Measurements from ENCODE around the gene CBFA2T2.

CBFA2T2 gene

DNA sequence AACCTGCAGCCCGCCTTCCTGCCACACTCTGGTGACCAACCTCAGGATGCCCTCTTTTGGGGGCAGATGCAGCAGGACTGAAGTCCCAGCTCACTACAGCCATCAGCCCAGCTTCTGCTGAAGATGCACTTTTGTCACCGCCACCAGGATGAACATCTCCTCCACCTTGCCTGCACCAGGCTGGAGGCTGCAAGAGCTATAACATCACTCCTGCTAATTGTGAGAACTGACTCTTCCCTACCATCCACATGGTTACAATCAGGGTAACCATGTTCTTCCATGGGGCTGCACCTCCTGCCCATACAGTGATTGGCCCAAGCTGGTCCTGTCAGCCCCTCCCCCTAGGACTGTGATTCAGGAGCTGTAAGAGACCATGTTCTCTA, 174.9 kb downstream of the CBFA2T2 start:
- H3K9me3 Mint-ChIP-seq, result no peaks in the 10 kb centered on the region
- H3K36me3 Mint-ChIP-seq (ENCODE audit: insufficient read depth), result peaks cover 6% of the 10 kb centered on the region
- peak overlapping the region; percentile 85 to 91 for H3K27ac Mint-ChIP-seq
- peak overlapping the region; percentile 71 to 98 for H3K4me3 Mint-ChIP-seq
- DNase-seq (no peak), ATAC-seq (replicated peaks) (no peak)
- H3K4me1 Mint-ChIP-seq (ENCODE audit: low read depth in 2 of 2), result peaks cover 32 to 34% of the 10 kb centered on the region in 2 donors
- H3K27me3 Mint-ChIP-seq, result no peaks in the 10 kb centered on the region

DNA sequence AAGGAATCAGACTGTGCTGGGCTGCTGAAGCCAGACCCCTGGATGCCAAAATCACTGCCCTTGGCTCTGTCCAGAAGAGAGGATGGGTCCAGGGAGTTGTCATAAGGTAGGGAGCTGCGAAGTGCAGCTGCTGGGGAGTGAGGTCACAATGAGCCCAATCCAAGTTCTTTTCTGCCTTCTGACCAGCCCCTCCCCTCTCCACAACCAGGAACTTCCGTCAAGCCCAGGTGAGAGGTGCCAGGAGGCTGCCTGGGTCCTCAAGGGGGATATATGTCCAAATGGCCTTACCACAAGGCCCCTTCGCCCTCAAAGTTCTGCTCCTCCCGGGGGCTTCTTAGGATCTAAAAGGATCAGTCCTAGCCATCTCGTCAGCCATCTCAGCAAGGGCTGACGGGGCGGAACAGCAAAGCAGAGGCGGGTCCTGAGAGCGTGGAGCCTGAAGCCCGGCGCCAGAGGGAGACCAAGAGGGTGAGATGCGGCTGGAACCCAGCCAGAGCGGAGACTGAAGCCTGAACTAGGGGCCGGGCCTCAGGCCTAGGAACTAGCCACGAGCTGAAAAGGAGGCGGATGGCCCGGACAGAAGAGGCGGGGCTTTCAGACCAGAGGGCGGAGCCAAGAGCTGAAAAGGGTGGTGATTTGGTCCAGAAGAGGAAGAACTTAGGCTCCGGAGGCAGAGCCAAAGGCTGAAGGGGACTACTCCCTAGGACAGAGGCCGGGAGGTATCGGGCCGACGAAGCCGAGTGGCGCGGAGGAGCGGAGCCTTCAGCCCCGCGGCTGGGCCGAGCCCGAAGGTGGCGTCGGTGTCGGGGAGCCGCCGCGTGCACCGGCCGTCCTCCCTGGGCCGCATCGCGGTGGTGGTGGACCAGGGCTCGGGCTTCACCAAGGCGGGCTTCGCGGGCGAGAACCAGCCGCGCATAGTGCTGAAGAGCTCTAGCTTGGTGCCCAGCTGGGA, 176.7 kb downstream of the CBFA2T2 start, which contains the start of gene ACTL10:
Gene ACTL10 (plus strand): TSS at position 651 of the 952 bp plus-strand sequence. CDS start 555 bp downstream, outside the sequence.
- peak; percentile 76 to 80 (median 80) for DNase-seq
- peak within 1 kb of the TSS; percentile 98 to 100 for H3K4me3 Mint-ChIP-seq
- H3K27me3 Mint-ChIP-seq, result no peaks in the 10 kb centered on the region
- peak; percentile 52 for ATAC-seq (replicated peaks)
- peaks cover 6% of the 10 kb centered on the region for H3K36me3 Mint-ChIP-seq (ENCODE audit: insufficient read depth)
- peak within 1 kb of the TSS; percentile 95 for H3K27ac Mint-ChIP-seq
- no peaks in the 10 kb centered on the region for H3K9me3 Mint-ChIP-seq
- peaks cover 32 to 35% of the 10 kb centered on the region in 2 donors for H3K4me1 Mint-ChIP-seq (ENCODE audit: low read depth in 2 of 2)

DNA sequence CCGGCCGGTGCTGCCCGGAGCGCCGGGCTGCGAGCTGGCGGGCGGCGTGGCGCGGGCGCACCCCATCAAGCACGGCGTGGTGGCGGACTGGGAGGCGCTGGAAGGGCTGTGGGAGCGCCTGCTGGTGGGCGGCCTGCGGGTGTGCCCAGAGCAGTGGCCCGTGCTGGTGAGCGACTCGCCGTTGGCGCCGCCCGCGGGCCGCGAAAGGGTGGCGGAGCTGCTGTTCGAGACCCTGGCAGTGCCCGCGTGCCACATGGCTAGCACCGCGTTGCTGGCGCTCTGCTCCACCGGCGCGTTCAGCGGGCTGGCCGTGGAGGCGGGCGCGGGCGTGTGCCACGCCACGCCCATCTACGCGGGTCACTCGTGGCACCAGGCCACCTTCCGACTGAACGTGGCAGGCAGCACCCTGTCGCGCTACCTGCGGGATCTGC, 177.4 kb downstream of the CBFA2T2 start:
- ATAC-seq (replicated peaks), result peak; percentile 25
- Mint-ChIP-seq H3K27ac (peak overlapping the region; percentile 95), H3K36me3 (ENCODE audit: insufficient read depth) (peaks cover 6% of the 10 kb centered on the region), H3K4me3 (peak overlapping the region; percentile 98 to 100), H3K9me3 (no peaks in the 10 kb centered on the region), H3K4me1 (ENCODE audit: low read depth in 2 of 2) (peaks cover 36 to 38% of the 10 kb centered on the region in 2 donors), H3K27me3 (no peaks in the 10 kb centered on the region)
- DNase-seq, result peak; percentile 29 to 40 (median 36)

DNA sequence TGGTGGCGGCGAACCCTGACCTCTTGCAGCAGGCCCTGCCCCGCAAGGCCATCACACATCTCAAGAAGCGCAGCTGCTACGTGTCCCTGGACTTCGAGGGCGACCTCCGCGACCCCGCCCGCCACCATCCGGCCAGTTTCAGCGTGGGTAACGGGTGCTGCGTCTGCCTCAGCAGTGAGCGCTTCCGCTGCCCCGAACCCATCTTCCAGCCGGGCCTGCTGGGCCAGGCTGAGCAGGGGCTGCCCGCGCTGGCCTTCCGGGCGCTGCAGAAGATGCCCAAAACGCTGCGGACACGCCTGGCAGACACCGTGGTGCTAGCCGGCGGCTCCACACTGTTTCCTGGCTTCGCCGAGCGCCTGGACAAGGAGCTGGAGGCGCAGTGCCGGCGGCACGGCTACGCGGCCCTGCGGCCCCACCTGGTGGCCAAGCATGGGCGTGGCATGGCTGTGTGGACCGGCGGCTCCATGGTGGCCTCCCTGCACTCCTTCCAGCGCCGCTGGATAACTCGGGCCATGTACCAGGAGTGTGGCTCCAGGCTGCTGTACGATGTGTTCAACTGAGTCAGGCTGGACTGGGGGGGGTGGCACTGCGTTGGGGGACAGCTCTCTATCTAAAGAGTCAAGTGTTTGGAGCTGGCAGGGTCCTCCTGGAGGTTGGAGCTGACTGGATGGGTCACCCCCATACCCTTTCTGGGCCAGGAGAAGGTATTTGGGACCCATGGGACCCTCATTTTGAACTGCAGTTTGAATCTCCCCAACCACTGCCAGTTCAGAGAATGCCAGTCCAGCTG, 178.0 kb downstream of the CBFA2T2 start:
- DNase-seq (peak; percentile 72 to 82 (median 79)), ATAC-seq (replicated peaks) (peak; percentile 59)
- H3K27ac Mint-ChIP-seq, result peak overlapping the region; percentile 82 to 95
- peak overlapping the region; percentile 98 to 100 for H3K4me3 Mint-ChIP-seq
- no peaks in the 10 kb centered on the region for H3K9me3 Mint-ChIP-seq
- H3K36me3 Mint-ChIP-seq (ENCODE audit: insufficient read depth), result peaks cover 6% of the 10 kb centered on the region
- no peaks in the 10 kb centered on the region for H3K27me3 Mint-ChIP-seq
- H3K4me1 Mint-ChIP-seq (ENCODE audit: low read depth in 2 of 2), result peaks cover 36 to 37% of the 10 kb centered on the region in 2 donors

DNA sequence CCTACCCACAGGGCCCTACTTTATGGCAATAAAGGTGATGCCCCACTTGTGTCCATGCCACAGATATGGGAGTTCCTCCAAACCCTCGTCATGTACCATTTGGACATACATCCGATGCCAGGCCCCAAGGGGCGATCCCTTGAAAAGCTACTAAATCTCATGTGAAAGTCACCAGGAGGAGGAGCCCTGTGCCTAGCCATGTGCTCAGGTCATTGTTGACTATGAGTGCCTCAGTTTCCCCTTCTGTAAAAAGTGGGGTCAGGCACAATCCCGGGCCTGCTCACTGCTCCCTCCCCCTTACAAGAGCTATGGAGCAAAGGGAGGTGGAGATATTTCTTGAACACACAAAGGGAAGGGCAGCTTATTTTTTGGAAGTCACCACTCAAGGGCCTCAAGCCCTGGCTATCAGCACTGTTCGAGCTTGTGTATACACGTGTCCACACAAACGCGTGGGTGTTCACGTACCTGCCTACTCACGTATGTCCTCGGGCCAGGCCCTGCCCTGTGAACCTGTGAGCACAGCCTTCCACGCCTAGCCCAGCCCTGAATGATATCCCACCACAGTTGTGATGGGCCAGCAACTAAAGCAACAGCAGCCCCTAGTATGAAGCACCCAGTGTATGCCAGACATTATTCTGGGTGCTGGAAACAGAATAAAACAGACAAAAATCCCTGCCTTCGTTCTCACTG, 178.7 kb downstream of the CBFA2T2 start:
- no peaks in the 10 kb centered on the region for H3K9me3 Mint-ChIP-seq
- ATAC-seq (replicated peaks) (no peak), DNase-seq (no peak)
- H3K27me3 Mint-ChIP-seq, result no peaks in the 10 kb centered on the region
- peaks cover 41 to 42% of the 10 kb centered on the region in 2 donors for H3K4me1 Mint-ChIP-seq (ENCODE audit: low read depth in 2 of 2)
- peak overlapping the region in 1 of 2 donors; percentile 82 for H3K27ac Mint-ChIP-seq
- H3K4me3 Mint-ChIP-seq, result peak overlapping the region; percentile 98 to 100
- peaks cover 9% of the 10 kb centered on the region for H3K36me3 Mint-ChIP-seq (ENCODE audit: insufficient read depth)

DNA sequence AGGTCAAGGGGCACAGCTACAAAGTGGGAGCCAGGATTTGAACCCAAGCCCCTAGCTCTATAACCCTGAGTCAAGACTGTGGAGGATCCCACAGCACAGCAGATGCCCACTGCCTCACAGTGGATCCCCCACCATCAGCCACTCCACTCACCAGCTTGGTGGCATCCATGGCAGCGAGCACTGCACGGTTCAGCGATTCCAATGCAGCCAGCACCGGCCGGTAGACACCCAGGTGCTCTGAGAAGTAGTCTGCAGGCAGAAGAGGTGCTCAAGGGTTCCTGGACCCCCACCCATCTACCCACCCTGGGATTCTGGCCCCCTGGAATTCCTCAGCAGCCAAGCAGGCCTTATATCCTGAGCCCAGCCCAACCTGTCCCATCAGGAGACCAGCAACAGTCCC, 179.3 kb downstream of the CBFA2T2 start:
- Mint-ChIP-seq H3K27me3 (no peaks in the 10 kb centered on the region), H3K9me3 (no peaks in the 10 kb centered on the region), H3K4me3 (no peak overlapping the region), H3K27ac (no peak overlapping the region), H3K4me1 (ENCODE audit: low read depth in 2 of 2) (peaks cover 41 to 44% of the 10 kb centered on the region in 2 donors), H3K36me3 (ENCODE audit: insufficient read depth) (peaks cover 10% of the 10 kb centered on the region)
- no peak for DNase-seq
- no peak for ATAC-seq (replicated peaks)

DNA sequence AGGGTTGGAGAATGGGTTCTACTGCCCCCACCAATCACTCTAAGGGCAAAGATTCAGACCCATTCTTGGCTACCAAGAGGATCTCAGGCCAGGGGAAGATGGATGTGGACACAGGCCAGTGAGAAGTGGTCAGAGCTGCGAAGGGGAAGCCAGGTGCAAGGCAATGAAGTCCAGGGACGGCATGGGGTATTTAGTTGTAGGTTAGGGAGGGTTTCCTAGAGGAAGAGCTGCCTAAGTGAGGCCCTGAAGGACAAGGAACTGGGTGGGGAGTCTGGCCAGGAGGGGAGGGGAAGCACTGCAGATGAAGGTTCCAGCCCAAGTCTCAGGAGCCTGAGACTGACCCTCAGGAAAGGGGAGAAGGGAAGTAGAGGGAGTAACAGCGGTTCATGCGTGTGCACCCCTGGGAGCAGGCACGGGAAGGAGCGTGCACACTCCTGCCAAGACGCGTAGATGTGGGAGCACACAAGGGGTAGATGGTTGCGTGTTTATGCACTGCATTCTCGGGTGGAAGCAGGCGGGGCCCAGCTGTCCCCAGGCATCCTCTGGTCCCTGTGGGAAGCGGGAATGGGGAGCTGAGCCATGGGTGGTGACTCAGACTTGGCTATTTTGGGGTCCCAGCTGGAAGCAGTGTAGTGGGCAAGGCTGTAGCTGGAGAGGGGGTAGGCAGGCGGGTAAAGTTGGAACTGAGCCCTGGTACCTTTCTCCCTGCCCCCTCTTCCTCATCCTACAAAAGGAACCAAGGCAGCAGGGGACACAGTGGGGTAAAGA, 180.2 kb downstream of the CBFA2T2 start:
- no peak for DNase-seq
- no peaks in the 10 kb centered on the region for H3K27me3 Mint-ChIP-seq
- H3K27ac Mint-ChIP-seq, result peak overlapping the region in 1 of 2 donors; percentile 12
- H3K36me3 Mint-ChIP-seq (ENCODE audit: insufficient read depth), result peaks cover 10% of the 10 kb centered on the region
- no peak overlapping the region for H3K4me3 Mint-ChIP-seq
- no peaks in the 10 kb centered on the region for H3K9me3 Mint-ChIP-seq
- ATAC-seq (replicated peaks), result no peak
- peaks cover 36 to 39% of the 10 kb centered on the region in 2 donors for H3K4me1 Mint-ChIP-seq (ENCODE audit: low read depth in 2 of 2)

DNA sequence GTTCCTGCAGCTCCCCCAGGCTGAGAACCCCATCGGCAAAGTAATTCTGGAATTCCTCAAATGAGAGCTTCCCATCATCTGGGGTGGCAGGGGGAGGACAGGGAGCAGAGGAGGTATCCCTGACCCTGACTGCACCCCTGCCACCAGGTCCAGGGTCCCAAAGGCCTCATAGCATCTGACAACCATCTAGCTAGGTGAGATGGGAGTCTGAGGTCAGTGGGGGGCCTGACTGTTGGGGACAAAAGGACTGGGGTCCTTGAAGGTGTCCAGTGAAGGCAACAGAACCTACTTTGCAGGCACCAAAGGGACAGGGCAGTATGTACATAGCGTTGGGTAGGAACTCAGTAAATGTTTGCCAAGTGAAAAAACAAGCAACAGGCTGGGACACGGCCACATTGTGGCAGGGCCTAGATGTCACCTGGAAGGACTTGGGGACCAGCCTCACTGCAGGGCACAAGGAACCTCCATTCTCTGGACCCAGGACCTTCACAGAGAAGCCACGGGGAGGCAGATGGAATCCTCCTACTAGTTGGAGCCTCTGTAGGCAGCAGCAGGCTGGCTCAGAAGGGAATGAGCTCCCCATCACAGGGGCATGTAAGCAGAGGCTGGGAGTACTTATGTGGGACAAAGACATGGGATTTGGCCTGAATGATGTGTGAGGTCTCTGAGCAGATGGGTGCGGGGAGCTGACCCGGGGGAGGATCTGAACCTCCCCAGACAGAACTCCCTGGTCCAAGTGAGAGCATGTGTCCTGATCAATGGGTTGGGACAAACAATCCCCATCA, 181.0 kb downstream of the CBFA2T2 start:
- no peak overlapping the region for H3K4me3 Mint-ChIP-seq
- DNase-seq, result no peak

DNA sequence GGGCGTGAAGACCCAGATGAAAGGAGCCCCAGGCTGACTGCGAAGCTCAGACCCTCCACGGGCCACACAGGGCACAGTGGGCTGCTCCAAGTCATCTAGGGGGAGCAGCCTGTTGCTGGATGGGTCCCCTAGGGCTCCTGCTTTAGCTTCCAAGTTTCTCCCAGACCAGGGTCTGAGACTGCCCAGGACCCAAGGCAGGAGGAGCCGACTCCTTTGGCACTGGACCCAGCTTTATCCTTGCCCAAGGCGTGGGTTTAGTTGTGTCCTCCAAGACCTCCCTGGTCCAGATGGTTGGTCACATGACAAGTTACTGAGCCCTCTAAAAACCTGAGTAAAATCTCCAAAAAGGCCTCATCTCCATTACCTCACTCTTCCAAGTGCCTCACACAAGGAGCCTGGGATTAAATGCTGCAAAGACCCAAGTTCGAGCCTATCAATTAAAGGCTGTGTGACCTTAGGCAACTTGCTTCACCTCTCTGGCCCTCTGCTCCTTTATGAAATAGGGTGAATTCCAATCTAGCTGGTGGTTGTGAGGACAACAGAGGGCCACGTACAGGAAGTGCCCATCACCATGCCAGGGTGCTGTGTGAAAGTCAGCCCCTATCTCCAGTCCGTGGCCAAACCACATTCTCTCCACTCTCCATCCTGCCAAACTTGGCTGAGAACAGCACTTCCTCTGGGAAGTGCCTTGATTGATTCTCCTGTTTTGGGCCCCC, 181.8 kb downstream of the CBFA2T2 start:
- Mint-ChIP-seq H3K27ac (peak overlapping the region in 1 of 2 donors; percentile 91), H3K36me3 (ENCODE audit: insufficient read depth) (peaks cover 6% of the 10 kb centered on the region), H3K9me3 (no peaks in the 10 kb centered on the region), H3K4me3 (no peak overlapping the region), H3K4me1 (ENCODE audit: low read depth in 2 of 2) (peaks cover 29 to 31% of the 10 kb centered on the region in 2 donors), H3K27me3 (no peaks in the 10 kb centered on the region)
- no peak for ATAC-seq (replicated peaks)
- no peak for DNase-seq

More for the DNA sequence above, 181.0 kb downstream of the CBFA2T2 start:
- Mint-ChIP-seq H3K27ac (peak overlapping the region; percentile 58 to 91), H3K4me1 (ENCODE audit: low read depth in 2 of 2) (peaks cover 33 to 38% of the 10 kb centered on the region in 2 donors), H3K36me3 (ENCODE audit: insufficient read depth) (peaks cover 10% of the 10 kb centered on the region), H3K9me3 (no peaks in the 10 kb centered on the region), H3K27me3 (no peaks in the 10 kb centered on the region)
- ATAC-seq (replicated peaks), result no peak

DNA sequence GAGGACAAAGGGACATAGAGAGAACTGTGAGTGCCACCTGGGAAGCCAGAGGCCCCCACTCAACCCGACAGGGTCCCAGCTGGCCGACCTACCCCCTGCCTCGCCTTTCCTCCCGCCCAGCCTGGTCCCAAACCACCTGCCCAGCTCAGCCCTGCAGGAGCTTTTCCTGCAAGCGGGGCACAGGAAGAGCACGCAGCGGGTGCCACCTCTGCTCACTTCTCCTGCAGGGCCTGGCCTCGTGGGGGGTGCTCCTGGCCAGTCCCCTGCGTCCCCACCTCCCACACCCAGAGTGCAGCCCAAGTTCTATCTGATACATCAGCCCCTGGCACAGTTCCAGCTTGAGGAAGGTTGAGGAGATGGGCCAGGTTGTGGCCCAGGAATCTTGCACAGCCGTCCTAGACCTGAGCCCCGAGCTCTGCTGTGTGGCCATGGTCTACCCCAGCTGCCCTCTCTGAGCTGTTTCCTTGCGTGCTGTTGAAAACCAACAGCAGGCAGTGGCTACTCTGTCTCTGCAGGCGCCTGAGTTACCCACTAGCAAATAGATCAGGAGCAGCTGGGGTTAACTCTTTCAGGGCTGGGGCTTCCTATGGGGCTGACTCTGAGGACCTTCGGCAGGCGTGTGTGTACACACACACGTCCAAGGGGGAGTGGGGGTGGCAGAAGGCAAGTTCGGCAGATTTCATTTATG, 182.7 kb downstream of the CBFA2T2 start:
- DNase-seq, result no peak
- peaks cover 4% of the 10 kb centered on the region for H3K36me3 Mint-ChIP-seq (ENCODE audit: insufficient read depth)

DNA sequence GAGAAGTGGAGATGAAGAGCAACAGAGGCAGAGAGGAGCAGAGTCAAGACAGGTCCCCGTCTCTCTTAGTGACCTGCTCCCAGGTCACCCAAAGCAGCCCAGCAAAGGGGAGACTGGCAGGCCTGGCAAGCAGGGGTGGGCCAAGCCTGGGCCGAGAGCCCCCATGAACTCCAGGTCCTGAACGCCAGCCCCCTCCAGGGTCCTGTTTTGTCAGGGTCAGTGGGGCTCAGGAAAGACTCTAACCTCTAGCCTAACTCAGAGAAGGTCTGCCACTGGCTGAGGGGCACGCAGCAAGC, 183.2 kb downstream of the CBFA2T2 start:
- ATAC-seq (replicated peaks) (no peak), DNase-seq (no peak)
- H3K4me1 Mint-ChIP-seq (ENCODE audit: low read depth in 2 of 2), result peaks cover 24 to 26% of the 10 kb centered on the region in 2 donors
- H3K27ac Mint-ChIP-seq, result peak overlapping the region; percentile 86 to 91
- no peaks in the 10 kb centered on the region for H3K9me3 Mint-ChIP-seq
- peak overlapping the region; percentile 88 to 90 for H3K4me3 Mint-ChIP-seq
- H3K27me3 Mint-ChIP-seq, result no peaks in the 10 kb centered on the region
- peaks cover 4% of the 10 kb centered on the region for H3K36me3 Mint-ChIP-seq (ENCODE audit: insufficient read depth)

More for the DNA sequence above, 182.7 kb downstream of the CBFA2T2 start:
- H3K4me3 Mint-ChIP-seq, result peak overlapping the region; percentile 88 to 90
- H3K9me3 Mint-ChIP-seq, result no peaks in the 10 kb centered on the region
- H3K4me1 Mint-ChIP-seq (ENCODE audit: low read depth in 2 of 2), result peaks cover 27 to 28% of the 10 kb centered on the region in 2 donors
- peak overlapping the region; percentile 86 to 91 for H3K27ac Mint-ChIP-seq
- H3K27me3 Mint-ChIP-seq, result no peaks in the 10 kb centered on the region
- ATAC-seq (replicated peaks), result no peak
